Suppressor macrophage treated with lipopolysaccharide for 4 hours (primary cell): ENCODE results near the gene CCN5.
"Not testable (repeated sequence)": the region's sequence is repeated elsewhere in the genome, so short reads cannot be mapped to it uniquely, and the experiment has no call there.

Source experiments
- DNase-seq: peaks from one replicate; pipeline ENCODE4 v3.0.0-alpha.2; 2020

Gene CCN5

DNA sequence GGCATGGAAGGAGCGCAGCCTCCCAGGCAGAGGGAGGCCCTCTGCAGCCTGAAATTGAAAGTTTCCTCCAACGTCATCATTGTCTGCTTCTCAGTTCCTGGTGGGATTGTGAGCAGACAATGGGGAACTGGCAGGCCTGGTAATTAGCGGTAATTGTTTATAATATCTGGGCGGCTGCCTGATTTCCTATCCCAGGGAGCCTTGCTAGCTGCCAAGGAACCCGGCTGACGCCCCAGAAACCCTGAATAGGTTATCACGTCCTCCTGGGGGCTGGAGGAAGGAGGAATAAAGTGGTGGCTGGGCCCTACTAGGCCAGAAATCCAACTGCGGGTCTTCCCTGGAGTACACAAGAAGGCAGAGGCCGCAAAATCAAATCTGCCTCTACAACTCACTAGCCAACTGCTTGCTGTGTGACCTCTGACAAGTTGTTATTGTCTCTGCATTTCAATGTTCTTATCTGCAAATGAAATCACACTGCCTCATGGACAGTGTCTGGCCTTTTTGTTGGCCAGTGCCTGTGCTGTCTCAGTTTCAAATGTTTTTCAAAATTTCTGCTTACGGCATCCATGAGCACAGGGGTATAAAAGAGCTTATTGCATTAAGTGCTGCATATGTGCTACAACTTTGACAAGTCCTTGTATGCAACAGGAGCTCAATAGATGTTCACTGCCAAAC lies 47.4 kb downstream of the CCN5 start:
- DNase-seq: no peak

DNA sequence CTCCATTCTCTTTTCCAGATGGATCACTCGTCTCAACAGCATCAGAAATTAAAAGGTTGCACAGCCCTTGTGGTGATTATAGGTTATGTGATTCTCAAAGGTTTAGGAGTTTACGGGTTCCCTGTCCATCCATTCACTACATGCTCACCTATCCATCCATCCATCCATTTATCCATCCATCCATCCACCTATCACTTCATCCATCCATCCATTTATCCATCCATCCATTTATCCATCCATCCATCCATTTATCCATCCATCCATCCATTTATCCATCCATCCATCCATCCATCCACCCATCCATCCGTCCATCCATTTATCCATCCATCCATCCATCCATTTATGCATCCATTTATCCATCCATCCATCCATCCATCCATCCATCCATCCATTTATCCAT lies 48.6 kb downstream of the CCN5 start:
- DNase-seq: not testable (repeated sequence)

DNA sequence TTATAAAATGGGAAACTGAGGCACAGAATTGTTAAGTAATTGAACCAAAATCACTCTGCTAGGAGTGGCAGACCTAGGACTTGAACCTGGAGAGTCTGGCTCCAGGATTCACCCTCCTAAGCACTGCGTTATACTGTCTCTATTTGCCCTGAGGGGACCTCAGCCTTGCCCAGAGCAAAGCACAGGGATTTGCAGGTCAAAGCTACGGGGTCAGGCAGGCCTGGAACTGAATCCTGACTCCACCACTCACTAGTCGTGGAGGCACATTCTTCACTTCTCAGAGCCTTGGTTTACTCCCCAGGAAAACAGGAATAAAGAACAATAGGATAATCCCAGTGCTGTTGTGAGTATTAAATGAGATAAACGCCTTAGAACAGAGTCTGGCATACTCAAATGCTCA lies 49.9 kb downstream of the CCN5 start:
- no peak for DNase-seq

DNA sequence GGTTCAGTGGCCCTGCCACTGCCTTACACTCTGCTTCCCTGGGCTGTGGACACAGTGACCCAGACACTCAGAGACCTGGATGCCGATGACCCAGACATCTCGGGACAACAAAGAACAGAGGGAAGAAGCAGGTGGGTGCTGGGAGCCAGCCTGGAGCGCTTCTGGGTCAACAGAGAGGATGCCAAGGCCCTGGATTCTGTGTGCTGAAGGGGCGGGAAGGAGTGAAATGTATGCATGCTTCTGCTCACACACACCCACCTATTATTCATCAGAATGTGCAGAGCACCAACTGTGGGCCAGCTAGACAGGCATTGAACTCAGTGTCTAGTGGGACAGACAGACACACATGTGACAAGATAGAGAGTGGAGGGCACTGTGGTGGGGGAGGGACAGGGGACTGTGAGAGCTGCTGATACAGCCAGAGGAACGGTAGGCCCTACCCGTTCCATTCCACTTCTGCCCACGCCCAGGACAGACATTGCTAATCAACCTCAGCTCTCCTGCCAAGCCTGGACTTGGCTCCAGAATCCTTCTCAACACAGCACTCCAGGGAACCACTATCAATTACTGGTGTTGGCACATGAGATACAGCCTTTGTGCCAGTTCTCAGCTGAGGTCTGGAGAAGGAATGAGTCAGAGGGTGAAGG lies 50.7 kb downstream of the CCN5 start:
- DNase-seq: no peak

DNA sequence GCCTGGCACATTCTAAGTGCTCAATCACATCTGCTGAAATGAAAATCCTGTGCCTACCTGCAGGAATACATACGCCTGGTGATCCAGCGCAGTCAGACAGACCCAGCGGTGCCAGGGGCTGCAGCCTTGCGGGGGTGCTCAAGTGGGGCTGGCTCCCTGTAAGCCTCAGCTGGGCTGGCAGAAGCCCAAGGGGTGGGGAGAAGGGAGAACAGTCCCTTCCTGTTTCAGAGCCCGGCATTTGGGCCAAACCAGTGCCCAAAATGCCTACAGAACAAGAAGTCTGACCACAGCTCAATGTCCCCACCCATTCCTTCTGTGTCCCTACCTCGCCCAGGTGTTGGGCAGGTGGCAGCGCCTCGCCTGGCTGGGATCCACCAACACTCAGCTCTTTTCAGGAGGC lies 53.1 kb downstream of the CCN5 start:
- no peak for DNase-seq

DNA sequence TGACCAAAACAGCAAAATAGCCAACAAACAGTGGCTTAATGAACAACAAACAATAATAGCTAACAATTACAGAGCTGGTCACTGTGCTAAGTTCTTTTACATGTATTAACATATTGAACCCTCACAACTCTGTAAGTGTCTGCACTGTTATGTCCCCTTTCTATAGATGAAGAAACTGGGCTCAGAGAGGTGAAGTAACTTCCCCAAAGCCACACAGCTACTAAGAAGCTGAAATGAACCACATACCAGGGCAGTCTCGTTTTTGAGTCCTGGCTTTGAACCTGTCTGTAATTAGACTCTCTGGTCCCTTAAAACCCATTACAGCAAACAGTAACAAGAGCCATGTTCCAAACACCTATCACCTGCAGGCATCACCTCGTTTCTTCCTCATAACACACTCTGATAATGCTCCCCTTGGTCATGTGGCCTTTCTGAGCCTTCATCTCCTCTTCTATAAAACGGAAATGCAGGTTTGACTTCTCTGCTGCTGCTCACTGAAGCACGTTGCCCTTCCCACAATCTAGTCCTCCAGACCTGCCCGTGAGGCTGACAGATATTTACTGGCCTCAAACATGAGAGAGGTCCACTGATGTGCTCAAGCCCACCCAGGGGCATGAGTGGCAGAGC lies 53.8 kb downstream of the CCN5 start:
- DNase-seq: no peak

DNA sequence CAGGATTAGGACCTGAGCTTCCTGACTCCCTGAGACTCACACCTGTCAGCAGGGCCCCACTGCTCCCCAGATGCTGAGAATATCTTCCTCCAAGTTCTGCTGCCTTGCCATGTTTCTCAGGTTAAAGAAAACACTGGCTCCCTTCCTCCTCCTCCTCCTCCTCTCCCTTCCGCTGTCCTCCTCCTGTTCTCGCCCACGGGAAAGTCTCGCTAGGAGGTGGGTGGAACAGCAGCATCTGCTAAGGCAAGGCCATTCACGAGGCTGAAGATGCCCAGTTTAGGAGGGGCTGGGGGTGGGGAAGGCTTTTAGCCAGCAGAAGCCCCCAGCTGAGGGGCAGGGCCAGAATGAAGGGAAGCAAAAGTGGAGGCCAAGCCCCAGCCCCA lies 54.3 kb downstream of the CCN5 start:
- DNase-seq: no peak

DNA sequence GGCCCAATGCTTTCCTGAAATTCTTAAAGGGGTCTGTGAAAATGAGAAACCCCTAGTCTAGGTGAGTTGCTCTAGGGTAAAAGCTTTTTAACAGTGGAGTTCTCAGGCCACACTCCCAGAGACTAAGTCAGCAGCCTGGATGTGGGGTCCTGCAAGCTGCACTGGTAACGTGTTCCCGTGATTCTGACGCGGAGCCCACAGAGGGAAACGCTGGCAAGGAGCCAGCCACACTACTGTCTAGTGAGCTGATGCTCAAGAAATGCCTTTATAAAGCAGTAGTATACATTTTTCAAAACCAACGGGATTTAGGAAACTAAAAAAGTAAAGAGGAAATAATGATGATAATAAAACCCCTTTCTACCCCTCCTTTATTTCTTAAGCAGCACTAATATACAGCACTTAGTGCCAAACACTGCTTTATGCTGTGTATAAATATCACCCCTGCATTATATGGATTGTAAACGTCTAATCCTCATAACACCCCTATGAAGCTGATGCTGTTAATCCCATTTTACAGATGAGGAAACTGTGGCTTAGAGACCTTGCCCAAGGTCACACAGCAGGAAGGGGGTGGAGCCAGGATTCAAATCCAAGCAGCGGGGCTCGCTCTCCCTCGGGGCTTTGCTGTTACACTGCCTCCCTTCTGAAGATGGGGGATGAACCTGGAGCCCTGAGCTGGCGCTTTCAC lies 55.5 kb downstream of the CCN5 start:
- no peak for DNase-seq

DNA sequence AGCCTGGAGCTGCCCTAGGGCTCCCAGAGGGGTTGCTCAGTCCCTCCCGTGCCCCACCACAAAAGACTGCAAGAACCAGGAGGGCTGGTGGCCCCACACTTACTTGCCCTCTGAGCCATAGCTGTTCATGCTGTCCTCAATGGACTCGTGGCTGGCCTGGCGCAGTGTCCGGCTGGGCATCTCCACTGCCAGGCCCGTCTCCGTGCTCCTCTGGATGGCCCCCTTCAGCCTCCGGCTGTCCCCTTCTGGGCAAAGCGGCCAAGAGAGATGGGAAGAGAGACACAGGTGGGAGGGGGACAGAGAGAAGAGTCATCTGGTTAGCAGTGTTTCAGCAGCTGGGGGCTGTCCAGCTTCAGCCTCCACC lies 56.0 kb downstream of the CCN5 start:
- DNase-seq: no peak

DNA sequence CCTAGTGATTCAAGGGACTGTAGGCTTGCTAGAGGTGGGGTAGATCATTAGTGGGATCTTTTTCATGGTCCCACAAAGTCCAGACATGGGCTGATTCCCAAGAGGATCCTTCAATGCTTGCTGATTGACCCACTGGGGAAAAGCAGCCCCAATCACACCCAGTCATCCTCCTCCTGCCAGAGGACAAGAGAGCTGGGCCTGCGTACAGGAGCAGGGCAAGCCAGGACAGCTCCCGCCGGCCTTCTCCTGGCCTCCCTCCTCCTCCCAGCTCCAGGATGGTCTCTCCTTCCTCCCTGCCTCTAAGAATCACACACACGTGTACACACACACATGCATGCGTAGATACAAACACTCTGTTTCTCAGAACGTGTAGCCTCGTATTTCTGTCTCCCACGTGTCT lies 57.5 kb downstream of the CCN5 start:
- DNase-seq: no peak

DNA sequence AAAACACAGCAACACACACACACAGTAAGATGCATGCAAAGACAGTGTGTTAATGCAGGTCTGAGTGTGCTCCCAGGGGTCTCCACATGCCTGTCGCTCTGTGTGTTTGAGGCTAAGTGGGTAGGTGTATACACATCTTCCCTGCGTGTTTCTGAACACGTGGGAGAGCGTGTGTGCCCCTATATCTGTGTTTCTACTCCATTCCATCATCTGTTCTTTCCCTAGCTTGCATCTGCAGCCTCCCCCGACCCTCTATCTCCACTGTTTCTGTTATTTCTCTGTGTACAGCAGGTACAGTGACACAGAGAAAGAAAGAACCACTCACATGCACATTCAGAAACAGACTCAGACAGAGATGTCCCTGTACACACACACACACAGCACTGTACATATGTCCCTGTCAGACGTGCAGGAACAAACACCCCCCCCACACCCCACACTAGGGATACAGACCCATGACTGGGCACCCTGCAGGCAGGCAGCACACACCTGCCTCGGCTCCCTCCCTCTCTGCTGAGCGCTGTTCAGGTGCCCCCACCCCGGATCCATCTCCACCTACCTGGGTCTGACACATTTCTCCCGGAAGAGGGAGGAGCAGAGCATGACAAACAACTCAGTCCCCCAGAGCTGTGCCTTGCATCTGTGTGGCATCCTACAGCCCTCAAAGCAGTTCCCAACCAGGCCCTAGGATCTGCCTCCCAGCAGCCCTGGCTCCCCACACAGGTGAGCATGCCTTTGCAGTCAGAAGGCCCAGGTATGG lies 58.1 kb downstream of the CCN5 start:
- no peak for DNase-seq

DNA sequence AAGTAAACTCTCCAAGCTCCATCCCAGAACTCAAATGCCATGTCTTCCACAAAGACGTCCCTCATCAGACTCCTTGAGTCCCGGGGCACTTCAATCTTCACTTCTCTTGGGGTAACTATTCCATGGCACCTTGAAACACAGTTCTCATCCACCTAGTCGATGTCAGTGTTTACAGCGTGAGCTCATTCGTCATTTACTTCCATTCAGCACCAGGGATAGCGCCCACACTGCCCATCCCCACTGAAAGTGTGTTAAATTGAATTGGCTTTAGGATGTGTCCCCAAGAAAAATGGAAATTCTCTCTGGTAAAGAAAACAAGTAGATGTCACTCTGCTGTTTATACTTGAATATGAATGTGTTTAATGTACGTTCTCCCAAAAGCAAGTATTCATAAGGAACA lies 61.8 kb downstream of the CCN5 start:
- peak; percentile 3 for DNase-seq
